NCI-H2227 (cell line): ENCODE results near the gene NFIX.

Experiments used
- DNase-seq: peaks from one replicate; lab custom pipeline; 2025; ENCODE audit not compliant: unreplicated experiment; lab: John Stamatoyannopoulos, UW

The NFIX gene

DNA sequence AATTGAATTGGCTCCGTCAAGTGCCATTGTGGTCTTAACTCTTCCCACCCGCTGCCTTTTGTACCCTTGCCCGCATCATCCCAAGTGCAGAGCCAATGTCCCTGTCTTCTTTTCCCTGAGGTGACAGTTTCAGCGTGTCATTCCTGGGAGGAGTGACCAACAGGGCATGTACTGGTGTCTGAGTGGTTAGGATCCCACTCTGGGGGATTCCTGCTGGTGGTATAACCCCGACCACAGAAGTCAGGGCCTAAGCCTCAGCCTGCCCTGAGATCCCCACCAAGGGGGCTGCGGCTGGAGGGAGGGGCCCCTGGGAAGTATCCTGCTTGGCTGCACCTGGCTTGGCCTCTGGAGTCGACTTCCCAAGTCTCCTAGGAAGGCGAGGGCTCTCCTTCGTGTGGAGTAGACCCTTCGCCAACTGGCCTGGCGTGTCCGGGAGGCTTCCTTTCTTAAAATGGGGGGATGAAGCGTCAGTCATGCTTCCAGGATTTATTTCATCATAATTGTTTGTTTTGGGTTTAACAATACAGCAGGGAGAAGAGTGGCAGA, 40.6 kb downstream of the NFIX start:
- no peak for DNase-seq

DNA sequence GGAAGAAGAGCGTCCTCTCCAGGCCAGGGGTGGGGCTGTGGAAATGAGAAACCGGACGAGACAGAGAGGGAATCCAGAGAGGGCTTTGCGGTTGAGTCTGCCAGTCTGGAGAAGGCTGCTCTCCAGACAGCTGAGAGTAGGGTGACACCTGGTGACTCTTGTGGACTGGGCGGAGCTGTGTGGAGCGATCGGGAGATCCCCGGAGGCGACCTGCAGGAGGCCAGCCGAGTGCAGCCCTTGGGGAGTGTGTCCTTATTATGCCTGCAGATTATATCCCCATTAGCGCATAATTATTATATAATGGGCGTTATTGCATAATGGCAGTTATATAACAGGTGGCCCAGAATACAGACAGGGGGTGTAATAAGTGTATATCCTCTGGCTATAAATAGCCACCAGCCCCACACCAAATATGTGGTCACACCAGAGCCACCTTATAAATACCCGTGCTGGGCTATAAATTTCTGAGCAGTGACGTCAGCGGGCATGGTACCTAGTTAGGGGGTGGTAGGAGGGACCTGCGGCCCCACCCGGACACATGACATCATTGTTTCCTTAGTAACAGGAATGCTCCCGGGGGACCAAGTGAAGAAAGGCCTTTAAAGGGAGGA, 41.2 kb downstream of the NFIX start:
- DNase-seq, result no peak

DNA sequence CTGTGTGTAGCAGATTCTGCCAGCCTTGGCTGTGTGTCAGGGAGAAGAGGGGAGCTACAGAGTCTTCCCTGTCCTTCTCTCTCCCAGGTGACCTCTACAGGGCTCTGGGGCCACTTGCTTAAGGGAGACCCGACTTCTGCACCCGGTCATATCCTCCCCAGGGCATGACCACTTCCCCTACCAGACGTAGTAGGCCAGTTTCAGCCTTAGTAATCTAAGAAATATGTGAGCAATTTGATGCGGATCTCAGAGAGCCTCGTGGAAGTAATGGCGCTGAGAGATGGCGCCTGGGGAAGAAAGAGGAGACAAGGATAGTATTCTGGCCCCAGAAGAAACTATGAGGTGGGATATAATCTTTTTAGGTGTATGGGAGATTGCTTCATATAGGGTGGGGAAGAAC, 41.9 kb downstream of the NFIX start:
- DNase-seq, result no peak

DNA sequence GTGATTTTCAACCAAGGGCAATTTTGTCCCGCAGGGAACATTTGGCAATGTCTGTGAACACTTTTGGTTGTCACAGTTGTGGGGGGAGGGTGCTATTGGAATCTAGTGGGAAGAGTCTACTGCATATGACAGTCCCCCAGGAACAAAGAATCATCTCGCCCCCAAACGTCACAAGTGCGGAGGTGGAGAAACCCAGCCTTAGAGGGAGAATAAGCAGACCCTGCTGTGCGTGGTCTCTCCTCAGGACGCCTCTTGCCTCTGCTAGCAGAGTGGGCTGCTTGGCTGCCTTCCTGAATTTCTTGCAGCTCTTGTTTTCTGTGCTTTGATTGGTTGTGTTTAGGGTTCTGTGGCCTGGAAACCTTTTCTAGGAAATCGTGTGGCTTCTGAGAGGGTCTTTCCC, 42.5 kb downstream of the NFIX start:
- DNase-seq, result no peak

DNA sequence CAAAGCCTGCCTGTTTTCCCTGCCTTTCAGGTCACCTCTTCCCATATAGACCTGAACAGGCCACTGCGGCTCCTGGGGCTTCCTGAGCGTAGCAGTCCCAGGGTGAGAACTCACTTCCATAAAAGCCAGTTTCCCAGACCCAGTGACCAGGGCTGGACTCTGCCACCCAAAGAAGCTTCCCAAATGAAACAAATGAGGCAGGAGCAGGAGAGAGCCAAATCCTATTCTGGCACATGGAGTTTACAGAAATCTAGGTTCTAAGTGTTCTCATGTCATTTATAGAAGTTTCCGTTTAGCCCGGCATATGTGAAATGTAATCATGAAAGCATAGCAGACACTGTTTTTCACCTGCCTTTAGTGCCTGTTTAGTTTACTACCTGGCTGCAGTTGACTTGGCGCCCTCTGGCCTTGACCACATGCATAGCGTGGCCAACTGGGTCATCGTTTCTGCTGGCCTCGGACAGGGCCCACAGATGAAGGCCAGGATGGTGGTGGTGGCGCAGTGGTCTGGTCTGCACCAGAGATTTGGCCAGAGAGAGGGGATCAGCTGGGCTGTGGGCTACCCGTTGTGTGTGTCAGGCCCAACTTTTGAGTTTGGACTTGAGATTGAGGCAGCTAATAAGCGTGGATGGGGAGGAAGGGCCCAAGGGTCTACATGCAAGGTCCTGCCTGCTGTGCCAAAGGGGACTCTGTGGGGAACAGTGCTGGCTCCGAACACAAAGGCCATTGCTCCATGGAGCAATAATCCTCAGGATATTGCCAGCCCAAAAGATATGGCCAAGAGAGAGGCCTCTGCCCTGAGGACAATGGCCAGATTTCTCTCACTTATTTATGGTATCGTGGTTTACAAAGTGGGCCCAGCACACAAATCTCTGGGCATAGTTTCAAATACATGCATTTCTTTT, 43.3 kb downstream of the NFIX start:
- no peak for DNase-seq

DNA sequence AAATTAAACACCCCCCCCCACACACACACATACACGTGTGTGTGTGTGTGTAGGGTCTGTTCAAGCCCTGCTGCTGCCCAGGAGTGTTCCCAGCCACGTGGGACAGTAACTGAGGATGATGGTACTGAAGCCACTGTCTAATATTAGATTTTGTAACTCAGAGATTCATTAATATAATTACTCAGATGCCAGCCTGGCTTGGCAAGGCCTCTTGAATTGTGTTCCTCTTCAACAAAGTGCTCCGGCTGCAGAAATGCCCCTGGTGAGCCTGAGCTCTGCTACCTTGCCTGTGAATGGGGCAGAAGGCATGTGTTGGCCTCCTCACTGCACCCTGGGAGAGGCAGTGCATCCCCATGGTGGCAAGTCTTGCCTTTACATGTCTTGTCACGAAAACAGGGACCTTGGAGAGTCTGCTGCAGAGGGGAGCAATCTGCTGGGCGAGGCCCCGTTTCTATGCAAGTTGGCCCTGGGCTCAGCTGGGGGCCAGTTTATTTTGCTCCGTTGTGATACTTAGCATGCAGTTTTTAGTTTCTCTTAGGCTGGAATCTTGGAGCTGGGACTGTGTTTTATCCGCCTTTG, 44.0 kb downstream of the NFIX start:
- DNase-seq, result no peak

DNA sequence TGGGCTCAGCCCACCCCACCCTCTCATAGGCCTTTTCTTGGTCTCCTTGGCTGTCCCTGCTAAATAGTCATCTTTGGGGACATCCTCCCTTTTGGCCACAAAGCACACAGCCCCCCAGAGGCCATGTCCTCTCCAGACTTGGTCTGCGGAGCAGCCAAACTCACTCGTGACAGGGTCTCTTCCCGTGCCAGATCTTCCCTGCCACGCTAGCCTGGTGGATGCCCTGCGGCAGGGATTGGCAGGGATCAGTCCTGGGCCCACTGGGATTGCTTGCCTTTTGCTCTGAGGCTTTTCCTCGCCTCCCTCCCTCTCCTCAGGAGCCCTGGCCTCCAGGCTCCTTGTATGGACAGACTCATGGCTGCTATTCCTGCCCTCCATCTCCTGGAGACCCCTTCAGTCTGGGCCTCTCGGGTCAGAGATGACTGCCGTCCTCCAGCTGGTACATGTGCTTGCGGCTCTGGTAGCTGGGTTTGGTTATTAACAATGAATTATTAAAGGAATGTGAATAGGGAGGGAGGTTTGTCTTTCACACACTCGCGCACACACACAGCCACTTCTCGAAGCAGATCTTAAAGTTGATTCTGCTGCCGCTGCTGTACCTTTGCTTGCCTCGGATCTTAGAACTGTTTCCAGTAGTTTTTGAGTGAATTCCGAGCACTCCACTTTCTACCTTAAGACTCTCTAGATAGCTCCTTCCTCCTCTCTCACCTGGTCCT, 45.1 kb downstream of the NFIX start:
- DNase-seq, result no peak

DNA sequence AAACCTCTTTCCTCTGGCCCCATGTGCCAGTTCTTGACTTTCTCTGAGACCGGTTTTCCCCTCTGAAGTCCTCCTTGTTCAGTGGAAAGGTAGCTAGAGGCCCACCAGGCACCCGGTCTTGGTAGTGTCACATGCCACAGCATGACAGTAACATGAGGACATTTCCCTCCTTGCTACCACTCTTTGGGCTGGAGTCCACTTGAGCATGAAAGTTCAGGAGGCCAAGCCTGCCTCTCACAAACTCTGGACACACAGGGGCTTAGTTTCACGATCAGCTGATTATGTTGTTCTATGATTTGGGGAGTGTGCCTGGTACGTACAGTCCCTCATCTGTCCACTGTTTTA, 45.6 kb downstream of the NFIX start:
- DNase-seq, result no peak

DNA sequence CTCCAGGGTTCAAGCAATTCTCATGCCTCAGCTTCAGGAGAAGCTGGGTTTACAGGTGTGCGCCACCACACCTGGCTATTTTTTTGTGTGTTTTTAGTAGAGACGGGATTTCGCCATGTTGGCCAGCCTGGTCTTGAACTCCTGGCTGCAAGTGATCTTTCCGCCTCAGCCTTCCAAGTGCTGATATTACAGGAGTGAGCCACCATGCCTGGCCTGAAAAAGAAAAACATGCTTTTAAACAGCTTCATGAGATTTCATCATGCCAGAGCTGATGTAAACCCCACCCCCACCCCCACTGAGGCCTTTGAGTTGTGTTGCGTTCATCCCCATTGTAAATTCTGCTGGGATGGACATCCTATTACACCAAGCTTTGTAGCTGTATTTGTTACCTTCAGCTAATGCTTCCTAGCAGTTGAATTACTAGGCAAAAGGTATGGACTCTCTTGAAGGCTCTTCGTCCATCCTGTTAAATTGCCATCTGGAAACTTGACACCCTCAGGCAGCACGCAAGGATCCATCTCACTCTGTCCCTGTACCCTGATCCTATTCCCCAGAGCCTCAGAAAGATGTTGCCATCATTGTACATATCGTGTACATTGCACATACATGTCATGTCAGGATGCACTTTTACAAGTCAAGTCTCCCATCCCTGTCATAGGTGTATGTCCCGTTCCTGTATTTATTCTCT, 47.3 kb downstream of the NFIX start:
- DNase-seq, result no peak

DNA sequence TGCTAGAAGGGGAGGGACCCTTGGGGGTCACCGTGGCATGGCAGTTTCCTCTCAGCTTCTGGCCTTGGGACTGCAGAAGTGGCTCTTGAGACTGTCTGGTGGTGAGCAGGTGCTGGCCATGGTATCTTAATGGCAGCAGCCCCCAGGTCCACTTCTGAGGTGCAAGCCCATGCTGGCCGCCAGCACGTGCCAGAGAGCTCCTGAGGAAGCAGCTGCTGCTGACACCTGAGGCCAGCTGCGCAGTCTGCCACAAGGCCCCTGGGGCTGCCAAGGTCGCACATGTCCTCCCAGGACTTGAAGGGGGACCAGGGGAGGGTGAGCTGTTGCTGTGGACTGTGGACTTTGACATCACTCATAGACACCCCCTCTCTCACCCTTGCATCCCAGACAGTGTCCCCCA, 48.0 kb downstream of the NFIX start:
- no peak for DNase-seq

DNA sequence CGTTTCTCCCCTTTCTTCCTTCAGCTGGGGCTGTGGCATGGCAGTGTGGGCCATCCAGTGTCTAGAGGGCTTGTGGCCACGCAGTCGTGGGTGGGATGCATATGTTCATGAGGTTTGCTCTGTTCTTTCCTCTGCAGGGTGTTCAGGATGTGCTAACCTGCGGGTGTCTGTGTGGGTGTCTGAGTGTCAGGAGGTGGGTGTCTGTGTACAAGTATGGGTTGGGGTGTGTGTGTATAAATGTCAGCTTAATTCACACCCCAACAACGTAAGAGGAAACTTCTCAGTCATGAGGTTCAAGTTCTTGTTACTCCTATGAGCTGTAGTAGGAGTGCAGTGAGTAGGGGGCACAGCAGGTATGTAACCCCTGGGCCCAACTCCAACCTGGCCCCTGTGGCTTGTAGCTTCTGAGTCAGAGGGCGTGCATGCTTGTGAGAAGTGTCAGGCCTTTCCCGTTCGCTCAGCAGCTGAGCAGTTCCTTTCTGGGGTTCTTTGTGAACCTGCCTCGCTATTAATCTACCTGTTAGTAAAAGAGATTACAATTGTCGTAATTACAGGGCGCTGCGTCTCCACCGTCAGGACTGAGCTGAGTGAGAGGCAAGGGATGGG, 49.1 kb downstream of the NFIX start:
- peak; percentile 71 for DNase-seq

DNA sequence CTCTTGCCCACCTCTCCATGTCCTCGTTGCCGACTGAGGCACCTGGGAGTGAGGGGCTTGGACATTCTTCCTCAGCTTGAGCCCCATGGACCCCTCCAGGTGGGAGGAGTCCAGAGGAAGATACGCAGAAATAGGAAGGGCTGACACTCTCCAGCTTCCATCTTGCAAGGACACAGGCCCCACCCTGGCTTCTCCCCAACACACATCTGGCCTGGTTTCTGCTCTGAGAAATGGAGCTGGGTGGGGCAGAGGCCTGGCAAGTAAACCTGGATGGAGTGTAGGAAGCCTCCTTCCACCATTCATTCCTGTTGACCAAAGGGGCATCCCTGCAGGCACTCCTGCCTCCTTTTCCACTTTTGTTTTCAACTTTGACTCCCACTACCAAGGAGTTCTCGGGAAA, 50.5 kb downstream of the NFIX start:
- DNase-seq, result no peak

DNA sequence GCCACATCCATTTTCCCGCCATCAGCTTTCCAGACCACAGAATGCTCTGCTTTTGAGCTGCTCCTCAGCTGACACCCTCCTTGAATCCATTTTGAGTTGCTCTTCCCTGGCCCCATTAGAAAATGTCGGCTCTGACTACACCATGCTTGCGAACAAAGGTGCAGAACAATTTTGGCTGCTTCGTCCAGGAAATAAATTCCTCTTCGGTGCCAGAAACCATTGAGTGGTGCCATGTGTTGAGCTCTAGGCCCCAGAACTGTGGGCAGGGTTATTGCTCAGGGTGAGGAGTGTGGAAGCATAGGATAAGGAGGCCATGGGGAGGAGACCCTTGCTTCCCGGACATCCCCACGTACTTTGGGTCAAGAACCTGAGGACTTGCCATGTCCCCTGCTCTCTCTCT, 52.1 kb downstream of the NFIX start:
- DNase-seq, result no peak

DNA sequence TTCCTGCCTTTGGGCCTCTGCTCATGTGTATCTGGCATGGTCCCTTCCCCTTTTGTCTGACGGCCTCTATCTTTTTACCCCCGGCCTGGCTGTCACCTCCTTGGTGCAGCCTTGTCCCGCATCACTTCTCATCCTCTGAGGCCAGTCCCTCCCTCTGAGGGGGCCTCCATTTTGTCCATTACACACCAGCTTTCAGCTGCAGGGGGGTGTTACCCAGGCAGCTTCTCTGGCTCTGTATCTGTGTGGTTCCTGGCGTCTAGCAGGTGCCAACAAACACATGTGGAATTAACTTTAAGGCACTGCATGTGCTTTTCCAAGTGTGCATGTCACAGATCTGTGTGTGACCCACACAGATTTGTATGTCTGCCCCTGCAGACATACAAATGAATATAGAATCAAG, 55.0 kb downstream of the NFIX start:
- no peak for DNase-seq

DNA sequence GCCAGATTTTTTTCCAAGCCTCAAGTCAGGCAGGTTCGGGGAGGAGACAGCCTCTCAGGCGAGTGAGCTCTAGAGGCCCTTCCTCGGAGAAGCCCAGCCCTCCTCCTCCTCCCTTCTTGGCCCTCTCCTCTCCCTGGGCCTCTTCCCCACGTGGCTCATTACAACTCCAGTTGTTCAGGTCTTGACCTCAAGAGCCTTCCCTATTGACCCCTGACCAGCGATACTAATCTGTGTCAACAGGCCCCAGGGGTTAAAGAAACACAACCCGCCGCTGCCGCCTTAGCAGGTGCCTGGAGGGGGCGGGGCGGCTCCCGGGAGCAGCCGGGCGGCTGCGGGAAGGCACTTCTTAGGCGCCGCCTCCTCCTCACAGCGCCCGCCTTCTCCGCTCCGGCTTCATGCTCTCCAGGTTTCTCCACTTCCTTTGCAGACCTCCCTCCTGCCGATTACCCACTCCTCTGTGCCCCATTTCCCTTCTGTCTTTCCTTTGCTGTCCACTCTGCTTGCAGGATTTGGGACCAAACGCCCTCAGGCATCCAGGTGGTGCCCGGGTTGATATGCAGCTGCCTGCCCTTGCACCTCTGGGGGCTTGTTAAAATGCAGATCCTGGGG, 56.4 kb downstream of the NFIX start:
- peak; percentile 59 for DNase-seq

DNA sequence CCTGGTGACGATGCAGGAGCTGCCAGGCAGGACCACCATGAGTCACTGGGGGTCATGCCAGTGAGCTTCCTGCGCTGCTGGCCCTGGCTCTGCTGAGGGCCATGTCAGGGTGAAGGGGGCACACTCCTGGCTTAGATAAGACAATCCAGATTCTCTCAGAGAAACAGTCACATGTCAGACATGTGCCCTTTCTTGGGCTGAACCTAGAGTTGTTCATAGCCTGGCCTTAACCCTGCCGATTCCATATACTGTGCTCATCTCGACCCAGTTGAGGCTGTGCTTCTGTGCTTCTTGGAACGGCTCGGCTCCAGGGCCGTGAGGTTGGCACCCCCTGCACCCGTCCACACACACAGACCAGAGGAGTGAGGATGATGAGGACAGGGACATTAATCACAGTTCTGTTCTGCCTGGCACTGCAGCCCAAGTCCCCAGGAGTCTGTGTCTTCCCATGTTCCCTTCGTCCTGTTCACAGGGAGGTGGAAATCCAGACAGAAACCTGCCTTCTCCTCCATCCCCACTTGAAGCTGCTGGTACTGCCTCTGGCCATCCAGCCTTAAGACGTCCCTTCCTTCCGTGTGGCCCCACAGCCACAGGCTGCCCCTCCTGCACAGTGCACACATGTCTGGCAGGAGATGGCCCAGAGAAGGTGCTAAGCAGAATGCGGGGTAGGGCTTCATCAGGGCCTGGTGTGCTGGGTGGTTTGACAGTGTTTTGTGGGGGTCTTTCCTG, 57.3 kb downstream of the NFIX start:
- DNase-seq, result no peak

DNA sequence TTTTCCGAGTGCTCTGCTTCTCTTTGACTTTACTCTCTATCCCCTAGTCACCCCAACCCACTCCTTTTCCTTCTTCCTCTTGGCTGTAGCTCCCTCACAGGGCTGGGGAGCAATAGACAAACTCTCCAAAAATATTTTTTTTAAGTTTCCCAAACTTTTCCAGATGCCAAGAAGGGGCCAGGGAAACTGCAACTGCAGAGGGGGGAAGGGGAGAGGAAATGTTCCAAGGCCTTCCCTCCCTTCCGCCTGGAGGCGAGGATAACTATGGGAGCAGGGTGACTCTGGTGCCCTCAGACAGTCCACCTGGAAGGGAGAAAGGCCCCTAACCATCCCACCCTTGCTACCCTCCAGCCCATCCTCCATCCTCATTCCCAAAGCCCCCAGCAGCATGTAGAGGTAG, 58.0 kb downstream of the NFIX start:
- DNase-seq, result no peak

DNA sequence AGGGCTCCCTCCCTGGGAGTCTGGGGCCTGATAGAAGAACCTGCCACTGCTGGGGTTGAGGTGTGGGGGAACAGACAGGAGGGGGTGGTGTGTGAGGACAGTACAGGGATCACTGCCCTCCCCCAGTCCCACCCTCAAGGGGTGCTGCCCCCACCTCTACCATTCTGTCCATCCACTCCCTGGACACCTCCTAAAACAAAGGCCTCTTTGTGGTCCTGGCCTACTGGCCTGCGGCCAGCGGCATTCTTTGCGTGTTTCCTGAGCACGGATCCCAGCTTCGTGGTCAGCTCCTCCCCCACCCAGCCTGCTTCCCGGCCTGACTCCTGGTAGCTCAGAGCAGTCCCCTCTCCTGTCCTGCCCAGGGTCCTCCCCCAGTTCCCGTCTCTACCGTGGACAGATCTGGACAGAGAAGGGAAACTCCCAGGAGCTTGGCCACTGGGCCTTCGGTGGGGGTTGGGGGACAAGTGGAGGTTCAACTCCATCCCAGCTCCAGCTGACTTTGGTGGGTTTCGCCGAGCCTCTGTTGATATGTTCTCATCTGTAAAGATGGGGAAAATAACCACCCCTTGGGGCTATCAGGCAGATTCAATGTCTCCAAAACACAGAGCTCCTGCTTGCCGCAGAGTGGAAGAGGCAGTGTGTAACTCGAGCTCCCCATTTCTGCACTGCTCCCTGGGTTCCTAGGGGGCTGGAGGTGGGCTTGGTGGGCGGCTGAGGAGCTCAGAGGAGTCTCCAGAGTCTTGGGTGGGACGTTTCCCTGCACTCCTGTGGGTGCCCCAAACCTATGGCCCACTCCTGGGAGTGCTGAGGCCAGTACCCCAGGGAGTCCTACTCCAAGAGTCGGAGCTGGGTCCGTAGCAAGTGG, 58.7 kb downstream of the NFIX start:
- DNase-seq, result no peak
